DND-41 (cell line): ENCODE data around the gene HGFAC.

Source experiments
- ATAC-seq: fragments of 200-7000 bp; cut with Tn5 transposase; 3 replicates; pipeline ENCODE4 v1.9.1; 2021; ENCODE audit warnings: low read depth; ENCODE audit not compliant: insufficient read depth
- DNase-seq: peaks from one replicate; pipeline ENCODE4 v3.0.0-alpha.2; 2020
- H2AFZ ChIP-seq: 2 replicates; pipeline ENCODE4 v1.6.0; 2012; ENCODE audit warnings: low read depth, low read length
- H3K27ac ChIP-seq: 2 replicates; pipeline ENCODE4 v1.5.1; 2012; ENCODE audit warnings: low read length, inconsistent platforms
- H3K27me3 ChIP-seq: fragments of 200-600 bp; sonication (generic); 2 replicates; pipeline ENCODE4 v1.6.0; 2012; ENCODE audit warnings: low read length, mild to moderate bottlenecking, inconsistent platforms; ENCODE audit not compliant: insufficient read depth, poor library complexity
- H3K36me3 ChIP-seq: 2 replicates; pipeline ENCODE4 v1.5.1; 2012; ENCODE audit warnings: low read length, inconsistent platforms; ENCODE audit not compliant: insufficient read depth
- H3K4me1 ChIP-seq: 2 replicates; pipeline ENCODE4 v1.5.1; 2012; ENCODE audit warnings: mild to moderate bottlenecking, low read length; ENCODE audit not compliant: insufficient read depth
- H3K4me2 ChIP-seq: 2 replicates; pipeline ENCODE4 v1.6.0; 2012; ENCODE audit warnings: mild to moderate bottlenecking, moderate library complexity, low read length, inconsistent platforms; ENCODE audit not compliant: insufficient read depth
- H3K4me3 ChIP-seq, 2 experiments: fragments of 200-600 bp in 1 of 2; shearing (Covaris generic) in 1 of 2; 2 replicates each; pipeline ENCODE4 v1.5.1; 2012 to 2016; ENCODE audit warnings: inconsistent platforms in 2 of 2, low read length in 2 of 2, mild to moderate bottlenecking in 2 of 2, low read depth in 1 of 2, moderate library complexity in 1 of 2
- H3K79me2 ChIP-seq: 2 replicates; pipeline ENCODE4 v1.6.0; 2012; ENCODE audit warnings: low read length, inconsistent platforms; ENCODE audit not compliant: insufficient read depth
- H3K9ac ChIP-seq: 2 replicates; pipeline ENCODE4 v1.6.0; 2012; ENCODE audit warnings: low read depth, mild to moderate bottlenecking, inconsistent platforms, low read length, moderate library complexity
- H3K9me3 ChIP-seq: 2 replicates; pipeline ENCODE4 v1.5.1; 2012; ENCODE audit warnings: low read length, moderate library complexity, mild to moderate bottlenecking, inconsistent platforms; ENCODE audit not compliant: insufficient read depth, severe bottlenecking
- H4K20me1 ChIP-seq: 2 replicates; pipeline ENCODE4 v1.6.0; 2012; ENCODE audit warnings: low read length; ENCODE audit not compliant: insufficient read depth
- CTCF ChIP-seq: IDR thresholded peaks from 2 replicates; pipeline ENCODE4 v1.5.1; 2012; ENCODE audit warnings: borderline replicate concordance, low read length, moderate library complexity, mild to moderate bottlenecking; ENCODE audit not compliant: poor library complexity, severe bottlenecking; ENCODE audit errors: extremely low read depth
- EZH2 ChIP-seq: IDR thresholded peaks from 3 replicates; pipeline ENCODE4 v1.6.1; 2012; ENCODE audit warnings: borderline replicate concordance, low read depth, mild to moderate bottlenecking, moderate library complexity, low read length, inconsistent platforms; ENCODE audit not compliant: severe bottlenecking

The HGFAC gene

DNA sequence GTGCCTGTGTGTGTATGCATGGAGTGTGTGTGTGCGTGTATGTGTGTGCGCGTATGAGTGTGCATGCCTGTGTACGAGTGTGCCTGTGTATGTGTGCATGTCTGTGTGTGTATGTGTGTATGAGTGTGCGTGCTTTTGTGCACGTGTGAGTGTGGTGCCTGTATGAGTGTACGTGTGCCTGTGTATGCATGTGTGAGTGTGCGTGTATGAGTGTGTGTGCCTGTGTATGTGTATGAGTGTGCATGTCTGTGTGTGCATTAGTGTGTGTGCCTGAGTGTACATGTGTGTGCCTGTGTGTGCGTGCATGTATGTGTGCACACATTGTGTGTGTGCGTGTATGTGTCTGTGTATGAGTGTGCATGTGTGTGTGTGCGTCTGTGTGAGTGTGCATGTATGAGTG is 27.0 kb downstream of the HGFAC start:
- TF ChIP-seq EZH2 = no peak
- no peak for TF ChIP-seq CTCF
- Histone ChIP-seq H4K20me1 (peaks cover 4% of the 10 kb centered on the region; the same call in 1 of the 2 replicates), H3K27ac (no peak overlapping the region), H3K9ac (no peak overlapping the region), H3K9me3 (no peaks in the 10 kb centered on the region), H3K27me3 (no peaks in the 10 kb centered on the region), H3K36me3 (no peaks in the 10 kb centered on the region), H3K4me1 (no peaks in the 10 kb centered on the region), H3K4me2 (no peak overlapping the region), H3K79me2 (no peaks in the 10 kb centered on the region), H2AFZ (no peak overlapping the region), H3K4me3 (no peak overlapping the region)
- ATAC-seq = no peak
- DNase-seq = no peak

- H3K9ac ChIP-seq = no peak overlapping the region
- TF ChIP-seq EZH2 (no peak), CTCF (no peak)
- H3K9me3 ChIP-seq = no peaks in the 10 kb centered on the region
- no peak overlapping the region for H3K4me2 ChIP-seq
- H3K27me3 ChIP-seq = no peaks in the 10 kb centered on the region
- H3K27ac ChIP-seq = no peak overlapping the region
- H2AFZ ChIP-seq = no peak overlapping the region
- no peaks in the 10 kb centered on the region for H3K36me3 ChIP-seq
- ATAC-seq (no peak), DNase-seq (no peak)
- no peak overlapping the region for H3K4me3 ChIP-seq
- H4K20me1 ChIP-seq = peaks cover 4% of the 10 kb centered on the region; the same call in 1 of the 2 replicates
- no peaks in the 10 kb centered on the region for H3K4me1 ChIP-seq
- no peaks in the 10 kb centered on the region for H3K79me2 ChIP-seq
These were observed 27.8 kb downstream of the HGFAC start for GRCh38 chr4:3469386-3470243.

DNA sequence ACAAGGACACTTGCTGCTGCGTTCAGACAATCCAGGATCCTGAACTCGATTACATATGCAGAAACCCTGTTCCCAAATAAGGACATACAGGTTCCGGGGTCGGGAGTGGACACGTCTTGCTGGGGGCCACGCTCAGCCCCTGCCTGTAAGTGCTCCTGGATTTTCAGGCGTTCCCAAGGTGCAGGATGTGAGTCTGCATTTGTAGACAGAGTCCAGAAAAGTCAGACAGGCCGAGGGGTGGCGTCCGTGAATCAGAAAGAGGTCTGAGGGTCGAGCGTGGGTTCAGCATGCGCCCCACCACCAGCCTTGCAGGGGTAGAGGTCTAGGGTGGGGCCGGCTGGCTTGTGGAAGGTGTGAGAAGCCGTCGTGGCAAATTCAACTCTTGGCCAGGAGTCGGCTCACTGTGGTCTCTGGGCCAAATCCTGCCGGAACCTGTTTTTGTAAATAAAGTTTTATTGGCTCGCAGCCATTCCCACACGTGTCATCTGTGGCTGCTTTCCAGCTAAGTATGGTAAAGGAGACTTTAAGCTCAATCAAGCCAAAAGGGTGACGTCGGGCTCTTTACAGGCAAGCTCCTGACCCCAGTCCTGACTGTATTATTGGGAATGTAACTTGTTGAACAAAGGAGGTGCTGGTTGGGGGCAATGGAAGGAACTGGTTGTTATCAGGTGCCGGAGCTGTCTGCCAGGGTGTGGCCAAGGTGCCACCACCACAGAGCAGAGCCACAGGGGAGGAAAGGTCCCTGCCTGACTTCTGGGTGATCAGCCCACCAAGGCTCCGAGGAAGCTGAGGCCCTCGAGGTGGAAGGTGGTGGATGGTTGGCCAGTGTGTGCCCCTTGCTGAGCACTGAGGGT is 28.7 kb downstream of the HGFAC start:
- Histone ChIP-seq H3K79me2 (no peaks in the 10 kb centered on the region), H3K4me2 (no peak overlapping the region), H3K4me3 (no peak overlapping the region), H3K36me3 (no peaks in the 10 kb centered on the region), H3K4me1 (no peaks in the 10 kb centered on the region), H3K27ac (no peak overlapping the region), H3K9ac (no peak overlapping the region), H3K27me3 (no peaks in the 10 kb centered on the region), H3K9me3 (no peaks in the 10 kb centered on the region), H4K20me1 (peaks cover 9% of the 10 kb centered on the region; the same call in 1 of the 2 replicates), H2AFZ (no peak overlapping the region)
- no peak for TF ChIP-seq CTCF
- no peak for TF ChIP-seq EZH2
- DNase-seq (no peak), ATAC-seq (no peak)
